Testis (tissue), 3 donors: ENCODE data around the gene KCNJ18. TPM values are rescaled to one million over a fixed set of nuclear protein-coding genes. Genes with fewer than 3 reads are reported as not detected.
"Not testable (repeated sequence)": the region's sequence is repeated elsewhere in the genome, so short reads cannot be mapped to it uniquely, and the experiment has no call there.

ENCODE experiments used
- DNase-seq: peaks from one replicate; pipeline ENCODE4 v3.0.0-alpha.2; 2019
- H3K27ac ChIP-seq, 2 donors: fragments of 200-600 bp; sonication (generic); one replicate each; pipeline ENCODE4 v1.5.1; 2019
- H3K27me3 ChIP-seq: fragments of 200-600 bp; sonication (generic); one replicate; pipeline ENCODE4 v1.5.1; 2019
- H3K36me3 ChIP-seq: fragments of 200-600 bp; sonication (generic); one replicate; pipeline ENCODE4 v1.5.1; 2017; ENCODE audit warnings: low read depth; ENCODE audit errors: missing control alignments
- H3K4me1 ChIP-seq: fragments of 200-600 bp; sonication (generic); one replicate; pipeline ENCODE4 v1.5.1; 2019
- H3K4me3 ChIP-seq, 2 donors: fragments of 200-600 bp; sonication (generic); one replicate each; pipeline ENCODE4 v1.5.1; 2017 to 2019
- H3K9me3 ChIP-seq: fragments of 200-600 bp; sonication (generic); one replicate; pipeline ENCODE4 v1.5.1; 2017
- CTCF ChIP-seq, 3 experiments: fragments of 450-650 bp in 2 of 3; fragments of 200-600 bp in 1 of 3; sonication (generic) in 1 of 3; IDR thresholded peaks; one replicate each; pipeline ENCODE4 v1.5.1; 2016 to 2019; ENCODE audit warnings: antibody characterized with exemption in 3 of 3, mild to moderate bottlenecking in 2 of 3, moderate library complexity in 1 of 3
- POLR2A ChIP-seq: fragments of 450-650 bp; IDR thresholded peaks from one replicate; pipeline ENCODE4 v1.6.1; 2017; ENCODE audit warnings: antibody characterized with exemption, mild to moderate bottlenecking, moderate library complexity
- WGBS, 2 donors: methylation state at CpG; one replicate each; pipeline ENCODE4 v1.1.5; 2018; 5-methylcytosine and 5-hydroxymethylcytosine counted together
- intact Hi-C: fragments of 100-400 bp; cut with DNase I; formaldehyde crosslinking; loops from one replicate; pipeline ENCODE4 v1.15.1; 2023; ENCODE audit warnings: low total_unique reads
- polyA plus RNA-seq: library from polyadenylated mRNA; stranded (reverse); fragments of 350-450 nt; fragmentation: Illumina TruSeq; extraction: RNeasy Lipid Tissue Mini Kit (QIAGEN cat#74804); gene quantifications from one replicate; pipeline ENCODE4 v1.2.3, GENCODE V29; 2014; ENCODE audit warnings: low read depth, low replicate concordance; ENCODE audit not compliant: insufficient read depth
- total RNA-seq, 2 donors: library from RNA; depleted of rRNA; stranded (reverse); fragments of >200 nt; gene quantifications; one replicate each; pipeline ENCODE4 v1.2.3, GENCODE V29; 2016

The KCNJ18 gene
- total and polyA plus RNA-seq, 3 donors from 2014 or later, result 0.55 to 1.0 (median 0.68) TPM

GRCh38 chr17:21711182-21711581 is 18.9 kb downstream of the KCNJ18 start:
- TF ChIP-seq CTCF (IDR thresholded peaks at IDR 0.05), result no peak
- no peak for TF ChIP-seq POLR2A
- WGBS, 2 donors, result 78 to 83% methylated on average over 12 of the region's 12 CpGs
- no peak overlapping the region for H3K27ac ChIP-seq
- no peaks in the 10 kb centered on the region for H3K27me3 ChIP-seq
- no peak for DNase-seq
- intact Hi-C loops, result no loop called here
- H3K36me3 ChIP-seq, result no peaks in the 10 kb centered on the region
- no peaks in the 10 kb centered on the region for H3K9me3 ChIP-seq
- no peak overlapping the region for H3K4me3 ChIP-seq
- H3K4me1 ChIP-seq, result no peaks in the 10 kb centered on the region

- not testable (repeated sequence) for H3K27me3 ChIP-seq
- WGBS, 2 donors, result 75% methylated on average over 8 of the region's 8 CpGs
Observed at GRCh38 chr17:21713020-21713419, 20.7 kb downstream of the KCNJ18 start.

GRCh38 chr17:21713631-21714030 is 21.3 kb downstream of the KCNJ18 start:
- DNase-seq, intact Hi-C loops: not testable (repeated sequence)
- WGBS, 2 donors, result 17 to 55% methylated on average over 1 to 2 of the region's 3 CpGs

More at GRCh38 chr17:21713020-21713419, 20.7 kb downstream of the KCNJ18 start:
- H3K36me3 ChIP-seq, H3K4me1 ChIP-seq, H3K4me3 ChIP-seq, H3K9me3 ChIP-seq, intact Hi-C loops, DNase-seq, H3K27ac ChIP-seq: not testable (repeated sequence)

GRCh38 chr17:21714676-21715075 is 22.4 kb downstream of the KCNJ18 start:
- 58 to 67% methylated on average over 3 of the region's 3 CpGs for WGBS, 2 donors
- H3K4me3 ChIP-seq, H3K4me1 ChIP-seq, H3K9me3 ChIP-seq, DNase-seq, H3K27ac ChIP-seq, H3K27me3 ChIP-seq, H3K36me3 ChIP-seq, intact Hi-C loops: not testable (repeated sequence)

More at GRCh38 chr17:21713631-21714030, 21.3 kb downstream of the KCNJ18 start:
- not testable (repeated sequence) for H3K9me3 ChIP-seq, H3K4me3 ChIP-seq, H3K4me1 ChIP-seq, H3K27ac ChIP-seq, H3K36me3 ChIP-seq, H3K27me3 ChIP-seq

GRCh38 chr17:21715877-21716276 is 23.6 kb downstream of the KCNJ18 start:
- 30 to 59% methylated on average over 2 to 3 of the region's 3 CpGs for WGBS, 2 donors
- DNase-seq, H3K9me3 ChIP-seq, H3K4me1 ChIP-seq, intact Hi-C loops, H3K4me3 ChIP-seq, H3K36me3 ChIP-seq, H3K27me3 ChIP-seq, H3K27ac ChIP-seq: not testable (repeated sequence)

GRCh38 chr17:21718971-21719370 is 26.6 kb downstream of the KCNJ18 start:
- H3K4me3 ChIP-seq, H3K27me3 ChIP-seq, H3K9me3 ChIP-seq, H3K36me3 ChIP-seq, H3K4me1 ChIP-seq, intact Hi-C loops, H3K27ac ChIP-seq, DNase-seq: not testable (repeated sequence)

GRCh38 chr17:21719511-21720226 is 27.3 kb downstream of the KCNJ18 start:
- intact Hi-C loops, result not testable (repeated sequence)

GRCh38 chr17:21720566-21720965 is 28.2 kb downstream of the KCNJ18 start:
- H3K4me3 ChIP-seq, H3K9me3 ChIP-seq, H3K36me3 ChIP-seq, H3K4me1 ChIP-seq, H3K27ac ChIP-seq, H3K27me3 ChIP-seq, DNase-seq, intact Hi-C loops: not testable (repeated sequence)
- WGBS, 2 donors, result 75 to 78% methylated on average over 8 of the region's 8 CpGs

More at GRCh38 chr17:21719511-21720226, 27.3 kb downstream of the KCNJ18 start:
- not testable (repeated sequence) for H3K9me3 ChIP-seq, H3K27me3 ChIP-seq, H3K4me3 ChIP-seq, DNase-seq, H3K27ac ChIP-seq, H3K36me3 ChIP-seq, H3K4me1 ChIP-seq
- WGBS, 2 donors, result 70 to 72% methylated on average over 11 to 12 of the region's 12 CpGs

GRCh38 chr17:21722268-21722667 is 29.9 kb downstream of the KCNJ18 start:
- H3K36me3 ChIP-seq, H3K27ac ChIP-seq, H3K4me3 ChIP-seq, DNase-seq, H3K9me3 ChIP-seq, H3K27me3 ChIP-seq, intact Hi-C loops, H3K4me1 ChIP-seq: not testable (repeated sequence)
- WGBS, 2 donors, result 65 to 67% methylated on average over 7 of the region's 7 CpGs

GRCh38 chr17:21724216-21725006 is 32.1 kb downstream of the KCNJ18 start:
- H3K27ac ChIP-seq, result not testable (repeated sequence)

GRCh38 chr17:21731076-21731475 is 38.8 kb downstream of the KCNJ18 start:
- not testable (repeated sequence) for H3K36me3 ChIP-seq

More at GRCh38 chr17:21724216-21725006, 32.1 kb downstream of the KCNJ18 start:
- intact Hi-C loops, H3K4me3 ChIP-seq, H3K9me3 ChIP-seq, H3K4me1 ChIP-seq, H3K36me3 ChIP-seq, DNase-seq, H3K27me3 ChIP-seq: not testable (repeated sequence)
- WGBS, 2 donors, result 71 to 86% methylated on average over 6 of the region's 6 CpGs

More at GRCh38 chr17:21731076-21731475, 38.8 kb downstream of the KCNJ18 start:
- H3K9me3 ChIP-seq, H3K4me3 ChIP-seq, H3K27ac ChIP-seq, intact Hi-C loops, H3K4me1 ChIP-seq, DNase-seq, H3K27me3 ChIP-seq: not testable (repeated sequence)
- WGBS, 2 donors, result 76 to 84% methylated on average over 5 of the region's 5 CpGs
